Measurements from ENCODE around the gene CPN1.
A peak's percentile ranks its signal among the peaks of the same experiment; 100 is the strongest.

GRCh38 chr10:100043344-100043743 is 38.3 kb downstream of the CPN1 start:
- no peak for TF ChIP-seq EZH2 (IDR thresholded peaks at IDR 0.05)
- TF ChIP-seq CTCF (IDR thresholded peaks at IDR 0.05 in 2 of 3, conservative IDR thresholded peaks at IDR 0.05 in 1 of 3; ENCODE audit: borderline replicate concordance in 1 of 3, insufficient read depth in 1 of 3, low read depth in 2 of 3, low read length in 2 of 3), result 0 out of 6 replicates have a peak, but pooled peaks of 1 of the 3 experiments have one; percentile 24
- no peak for TF ChIP-seq JUND (IDR thresholded peaks at IDR 0.05)
- TF ChIP-seq POLR2A (IDR thresholded peaks at IDR 0.05; ENCODE audit: borderline replicate concordance, extremely low read depth, insufficient read depth, insufficient read length), result no peak
- TF ChIP-seq POLR2AphosphoS5 (IDR thresholded peaks at IDR 0.05; ENCODE audit: low read depth, low read length), result peak; percentile 36; the same call in 1 of the 2 replicates
- no peak for TF ChIP-seq ZBTB33 (IDR thresholded peaks at IDR 0.05; ENCODE audit: extremely low read depth, insufficient replicate concordance, low read length)
- TF ChIP-seq CEBPB (IDR thresholded peaks at IDR 0.05; ENCODE audit: low read depth), result no peak
- no peak for TF ChIP-seq ATF3 (IDR thresholded peaks at IDR 0.05)
- no peak for TF ChIP-seq MAX (IDR thresholded peaks at IDR 0.05)
- no peak for TF ChIP-seq REST (IDR thresholded peaks at IDR 0.05; ENCODE audit: low read depth)
- peak; percentile 38 for TF ChIP-seq TCF7L2 (IDR thresholded peaks at IDR 0.05; ENCODE audit: borderline replicate concordance, extremely low read depth, insufficient read depth, insufficient read length)
- TF ChIP-seq YY1 (IDR thresholded peaks at IDR 0.05; ENCODE audit: extremely low read depth, insufficient replicate concordance, low read depth, low read length), result peak; percentile 20
- no peak for TF ChIP-seq EZH2phosphoT487 (IDR thresholded peaks at IDR 0.05; ENCODE audit: borderline replicate concordance)
